GM12874 (cell line): ENCODE data around the gene CDC26.

ENCODE experiments used
- TF ChIP-seq, protein P1 (sequence below): IDR thresholded peaks from 2 replicates; pipeline ENCODE4 v1.5.1; 2011; ENCODE audit warnings: low read depth, mild to moderate bottlenecking, control low read depth, low read length, moderate library complexity; ENCODE audit not compliant: insufficient read depth

The CDC26 gene

DNA sequence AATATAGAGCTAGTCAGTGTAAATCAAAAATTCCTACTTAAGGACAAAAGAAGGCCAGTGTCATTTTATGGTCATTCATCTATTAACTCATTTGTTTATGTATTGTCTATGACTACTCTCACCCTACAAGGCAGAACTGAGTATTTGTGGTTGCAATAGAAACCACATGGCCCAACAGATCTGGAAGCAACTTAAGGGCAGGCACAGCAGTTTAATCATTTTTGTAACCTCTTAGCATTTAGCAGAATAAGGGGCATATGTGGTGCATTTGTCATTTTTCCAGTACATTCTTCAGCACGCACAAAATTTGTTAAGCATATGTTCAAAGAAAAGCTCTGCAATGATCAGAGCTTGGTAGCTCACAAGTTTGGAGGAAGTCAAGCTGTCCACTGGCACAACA is 55.4 kb downstream of the CDC26 start:
- TF ChIP-seq, protein P1, sequence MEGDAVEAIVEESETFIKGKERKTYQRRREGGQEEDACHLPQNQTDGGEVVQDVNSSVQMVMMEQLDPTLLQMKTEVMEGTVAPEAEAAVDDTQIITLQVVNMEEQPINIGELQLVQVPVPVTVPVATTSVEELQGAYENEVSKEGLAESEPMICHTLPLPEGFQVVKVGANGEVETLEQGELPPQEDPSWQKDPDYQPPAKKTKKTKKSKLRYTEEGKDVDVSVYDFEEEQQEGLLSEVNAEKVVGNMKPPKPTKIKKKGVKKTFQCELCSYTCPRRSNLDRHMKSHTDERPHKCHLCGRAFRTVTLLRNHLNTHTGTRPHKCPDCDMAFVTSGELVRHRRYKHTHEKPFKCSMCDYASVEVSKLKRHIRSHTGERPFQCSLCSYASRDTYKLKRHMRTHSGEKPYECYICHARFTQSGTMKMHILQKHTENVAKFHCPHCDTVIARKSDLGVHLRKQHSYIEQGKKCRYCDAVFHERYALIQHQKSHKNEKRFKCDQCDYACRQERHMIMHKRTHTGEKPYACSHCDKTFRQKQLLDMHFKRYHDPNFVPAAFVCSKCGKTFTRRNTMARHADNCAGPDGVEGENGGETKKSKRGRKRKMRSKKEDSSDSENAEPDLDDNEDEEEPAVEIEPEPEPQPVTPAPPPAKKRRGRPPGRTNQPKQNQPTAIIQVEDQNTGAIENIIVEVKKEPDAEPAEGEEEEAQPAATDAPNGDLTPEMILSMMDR, result no peak

- TF ChIP-seq, protein P1, result no peak
These were observed 56.0 kb downstream of the CDC26 start for GRCh38 chr9:113219186-113219936.
